Vagina (tissue), 2 donors: ENCODE measurements around the gene SAMD1. TPM values are rescaled to one million over a fixed set of nuclear protein-coding genes. Genes with fewer than 3 reads are reported as not detected.
"Not testable (repeated sequence)": the region's sequence is repeated elsewhere in the genome, so short reads cannot be mapped to it uniquely, and the experiment has no call there.

ENCODE experiments used
- DNase-seq, 2 donors: peaks; one replicate each; pipeline ENCODE4 v3.0.0-alpha.2; 2017; ENCODE audit errors: extremely low spot score in 2 of 2
- H3K27ac ChIP-seq: fragments of 200-600 bp; sonication (generic); one replicate; pipeline ENCODE4 v1.5.1; 2019
- H3K27me3 ChIP-seq: fragments of 200-600 bp; sonication (generic); one replicate; pipeline ENCODE4 v1.5.1; 2019
- H3K36me3 ChIP-seq, 2 donors: fragments of 200-600 bp; sonication (generic); one replicate each; pipeline ENCODE4 v1.5.1; 2017 to 2019
- H3K4me1 ChIP-seq: fragments of 200-600 bp; sonication (generic); one replicate; pipeline ENCODE4 v1.5.1; 2019
- H3K4me3 ChIP-seq, 2 donors: fragments of 200-600 bp; sonication (generic); 1 replicate in 1 of 2; 2 replicates in 1 of 2; pipeline ENCODE4 v1.5.1; 2016 to 2019
- H3K9me3 ChIP-seq: fragments of 200-600 bp; sonication (generic); one replicate; pipeline ENCODE4 v1.5.1; 2019
- POLR2A ChIP-seq, 2 donors: fragments of 450-650 bp; IDR thresholded peaks; one replicate each; pipeline ENCODE4 v1.6.1; 2017; ENCODE audit warnings: antibody characterized with exemption in 2 of 2, mild to moderate bottlenecking in 2 of 2, moderate library complexity in 2 of 2
- POLR2AphosphoS5 ChIP-seq, 2 donors: sonication (generic); formaldehyde crosslinking; IDR thresholded peaks; one replicate each; pipeline ENCODE4 v1.9.0; 2017; ENCODE audit warnings: antibody characterized with exemption in 2 of 2, mild to moderate bottlenecking in 2 of 2, low read depth in 1 of 2; ENCODE audit not compliant: insufficient read depth in 1 of 2
- intact Hi-C: fragments of 100-400 bp; cut with DNase I; formaldehyde crosslinking; loops from one replicate; pipeline ENCODE4 v1.15.1; 2023
- total RNA-seq: library from RNA; depleted of rRNA; stranded (reverse); fragments of >200 nt; gene quantifications from one replicate; pipeline ENCODE4 v1.2.3, GENCODE V29; 2016
- TF ChIP-seq, protein P1 (sequence below), 3 experiments: fragments of 450-650 bp in 2 of 3; fragments of 200-600 bp in 1 of 3; sonication (generic) in 1 of 3; IDR thresholded peaks; one replicate each; pipeline ENCODE4 v1.5.1; 2017 to 2019; ENCODE audit warnings: antibody characterized with exemption in 3 of 3, mild to moderate bottlenecking in 2 of 3, moderate library complexity in 2 of 3

The SAMD1 gene
- total RNA-seq, 1 donor from 2014 or later, result 6.9 TPM

DNA sequence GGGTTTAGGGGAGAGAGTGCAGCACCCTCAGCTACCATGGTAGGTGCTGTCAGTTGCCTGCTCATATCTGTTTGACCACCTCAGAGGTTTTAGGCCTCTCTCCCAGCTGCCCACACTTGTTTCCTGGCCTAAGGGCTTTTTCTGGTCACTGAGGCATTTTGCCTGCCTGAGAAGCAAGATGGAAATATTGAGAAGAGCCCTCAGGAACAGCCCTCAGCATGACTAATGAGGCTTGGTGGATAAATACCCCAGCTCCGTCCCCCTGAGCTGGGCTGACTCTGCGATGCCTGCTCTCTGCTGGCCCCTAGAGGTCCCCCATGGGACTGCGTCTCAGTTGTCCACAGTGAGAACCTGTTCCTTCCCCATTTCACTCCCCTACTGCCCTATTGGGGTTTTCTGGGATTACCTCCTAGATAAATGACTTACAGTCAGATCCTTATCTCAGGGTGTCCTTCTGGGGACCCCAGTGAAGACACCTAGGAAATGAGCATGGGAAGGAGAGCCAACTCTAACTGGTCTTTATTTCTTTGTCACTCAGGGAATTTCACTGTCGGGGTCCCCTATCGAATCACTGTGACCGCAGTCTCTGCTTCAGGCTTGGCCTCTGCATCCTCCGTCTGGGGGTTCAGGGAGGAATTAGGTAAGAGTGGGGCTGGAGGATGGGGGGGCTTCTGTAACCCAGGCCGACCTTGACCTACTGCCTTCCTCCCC, 42.0 kb downstream of the SAMD1 start:
- DNase-seq, result no peak
- no peak overlapping the region for H3K27ac ChIP-seq
- H3K9me3 ChIP-seq, result no peaks in the 10 kb centered on the region
- H3K36me3 ChIP-seq, result no peaks in the 10 kb centered on the region
- no peak for TF ChIP-seq POLR2A (IDR thresholded peaks at IDR 0.05)
- TF ChIP-seq, protein P1, sequence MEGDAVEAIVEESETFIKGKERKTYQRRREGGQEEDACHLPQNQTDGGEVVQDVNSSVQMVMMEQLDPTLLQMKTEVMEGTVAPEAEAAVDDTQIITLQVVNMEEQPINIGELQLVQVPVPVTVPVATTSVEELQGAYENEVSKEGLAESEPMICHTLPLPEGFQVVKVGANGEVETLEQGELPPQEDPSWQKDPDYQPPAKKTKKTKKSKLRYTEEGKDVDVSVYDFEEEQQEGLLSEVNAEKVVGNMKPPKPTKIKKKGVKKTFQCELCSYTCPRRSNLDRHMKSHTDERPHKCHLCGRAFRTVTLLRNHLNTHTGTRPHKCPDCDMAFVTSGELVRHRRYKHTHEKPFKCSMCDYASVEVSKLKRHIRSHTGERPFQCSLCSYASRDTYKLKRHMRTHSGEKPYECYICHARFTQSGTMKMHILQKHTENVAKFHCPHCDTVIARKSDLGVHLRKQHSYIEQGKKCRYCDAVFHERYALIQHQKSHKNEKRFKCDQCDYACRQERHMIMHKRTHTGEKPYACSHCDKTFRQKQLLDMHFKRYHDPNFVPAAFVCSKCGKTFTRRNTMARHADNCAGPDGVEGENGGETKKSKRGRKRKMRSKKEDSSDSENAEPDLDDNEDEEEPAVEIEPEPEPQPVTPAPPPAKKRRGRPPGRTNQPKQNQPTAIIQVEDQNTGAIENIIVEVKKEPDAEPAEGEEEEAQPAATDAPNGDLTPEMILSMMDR (IDR thresholded peaks at IDR 0.05), result peak in 1 of 3 experiments; percentile 35
- intact Hi-C loops, result no loop called here
- no peaks in the 10 kb centered on the region for H3K27me3 ChIP-seq
- H3K4me3 ChIP-seq, result no peak overlapping the region
- no peaks in the 10 kb centered on the region for H3K4me1 ChIP-seq

DNA sequence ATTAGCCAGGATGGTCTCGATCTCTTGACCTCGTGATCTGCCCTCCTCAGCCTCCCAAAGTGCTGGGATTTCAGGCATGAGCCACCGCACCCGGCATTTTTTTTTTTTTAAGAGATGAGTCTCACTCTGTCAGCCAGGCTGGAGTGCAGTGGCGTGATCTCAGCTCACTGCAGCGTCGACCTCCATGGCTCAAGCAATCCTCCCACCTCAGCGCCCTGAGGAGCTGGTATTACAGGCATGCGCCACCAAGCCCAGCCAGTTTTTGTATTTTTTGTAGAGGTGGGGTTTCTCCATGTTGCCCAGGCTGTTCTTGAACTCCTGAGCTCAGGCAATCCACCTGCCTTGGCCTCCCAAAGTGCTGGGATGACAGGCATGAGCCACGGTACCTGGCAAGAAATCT, 42.7 kb downstream of the SAMD1 start:
- intact Hi-C loops, result not testable (repeated sequence)

DNA sequence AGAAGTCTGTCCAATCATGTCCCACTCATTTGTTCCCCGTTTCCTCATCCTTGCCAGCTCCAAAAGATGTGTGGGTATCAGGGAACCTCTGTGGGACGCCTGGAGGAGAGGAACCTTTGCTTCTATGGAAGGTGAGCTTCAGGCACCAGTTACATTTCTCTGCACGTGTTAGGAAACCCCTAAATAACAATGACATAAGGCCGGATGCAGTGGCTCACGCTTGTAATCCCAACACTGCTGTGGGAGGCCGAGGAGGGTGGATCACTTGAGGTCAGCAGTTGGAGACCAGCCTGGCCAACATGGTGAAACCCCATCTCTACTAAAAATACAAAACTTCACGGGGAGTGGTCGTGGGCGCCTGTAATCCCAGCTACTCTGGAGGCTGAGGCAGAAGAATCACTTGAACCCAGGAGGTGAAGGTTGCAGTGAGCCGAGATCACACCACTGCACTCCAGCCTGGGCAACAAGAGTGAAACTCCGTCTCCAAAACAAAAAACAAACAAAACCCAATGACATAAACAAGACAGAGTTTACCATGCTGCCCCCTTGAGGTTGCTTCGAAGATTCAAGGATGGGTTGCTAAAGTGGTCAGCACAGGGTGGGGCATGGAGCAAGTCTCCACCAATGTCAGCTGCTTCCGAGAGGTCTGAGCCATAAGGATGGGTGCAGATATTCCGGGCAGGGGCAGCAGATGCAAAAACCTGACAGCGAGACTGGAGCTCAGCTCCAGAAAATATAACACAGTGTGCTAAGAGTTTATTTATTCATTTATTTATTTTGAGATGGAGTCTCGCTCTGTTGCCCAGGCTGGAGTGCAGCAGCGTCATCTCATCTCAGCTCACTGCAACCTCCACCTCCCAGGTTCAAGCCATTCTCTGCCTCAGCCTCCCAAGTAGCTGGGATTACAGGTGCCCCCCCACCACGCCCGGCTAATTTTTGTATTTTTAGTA, 47.6 kb downstream of the SAMD1 start:
- intact Hi-C loops, H3K4me3 ChIP-seq, H3K4me1 ChIP-seq, H3K9me3 ChIP-seq, H3K27me3 ChIP-seq, H3K27ac ChIP-seq, H3K36me3 ChIP-seq, DNase-seq: not testable (repeated sequence)
- TF ChIP-seq, protein P1 (IDR thresholded peaks at IDR 0.05), result peak in 1 of 3 experiments; percentile 3

More for the DNA sequence above, 42.7 kb downstream of the SAMD1 start:
- not testable (repeated sequence) for H3K36me3 ChIP-seq, H3K27me3 ChIP-seq, DNase-seq, H3K27ac ChIP-seq, H3K9me3 ChIP-seq, H3K4me3 ChIP-seq, H3K4me1 ChIP-seq

DNA sequence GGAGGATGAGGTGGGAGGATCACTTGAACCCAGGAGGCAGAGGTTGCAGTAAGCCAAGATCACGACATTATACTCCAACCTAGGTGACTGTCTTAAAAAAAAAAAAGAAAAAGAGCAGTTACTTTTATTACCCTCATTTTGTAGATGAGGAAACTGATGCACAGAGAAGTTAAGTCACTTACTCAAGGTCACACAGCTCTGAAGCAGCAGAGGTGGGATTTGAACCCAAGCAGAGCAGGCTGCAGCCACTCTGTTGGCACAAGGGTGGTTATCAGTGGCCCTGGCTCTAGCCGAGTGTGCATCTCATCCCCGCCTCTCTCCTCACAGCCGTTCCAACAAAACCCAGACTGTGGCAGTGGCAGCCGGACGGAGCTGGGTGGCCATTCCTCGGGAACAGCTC, 51.4 kb downstream of the SAMD1 start:
- Histone ChIP-seq H3K27ac (no peak overlapping the region), H3K9me3 (no peaks in the 10 kb centered on the region), H3K4me1 (no peaks in the 10 kb centered on the region), H3K36me3 (no peaks in the 10 kb centered on the region), H3K4me3 (no peak overlapping the region), H3K27me3 (no peaks in the 10 kb centered on the region)
- intact Hi-C loops, result no loop called here
- DNase-seq, result no peak
- TF ChIP-seq, protein P1 (IDR thresholded peaks at IDR 0.05), result no peak
- TF ChIP-seq POLR2AphosphoS5 (IDR thresholded peaks at IDR 0.05; ENCODE audit: insufficient read depth in 1 of 2, low read depth in 1 of 2) (no peak), POLR2A (IDR thresholded peaks at IDR 0.05) (no peak)

Other genes starting within 250 kb of the SAMD1 start
- not detected for gene NANOS3, start 213.6 kb downstream of the SAMD1 start, total RNA-seq
- 12.0 TPM for gene BRME1, start 184.6 kb downstream of the SAMD1 start, total RNA-seq
- 44.4 TPM for gene CC2D1A, start 184.6 kb downstream of the SAMD1 start, total RNA-seq
- 5.2 TPM for gene PODNL1, start 152.3 kb downstream of the SAMD1 start, total RNA-seq
- gene DCAF15, start 138.2 kb downstream of the SAMD1 start, total RNA-seq, result 20.6 TPM
- gene RFX1, start 84.4 kb downstream of the SAMD1 start, total RNA-seq, result 9.6 TPM
- gene RLN3, start 62.6 kb downstream of the SAMD1 start, total RNA-seq, result not detected
- gene IL27RA, start 59.0 kb downstream of the SAMD1 start, total RNA-seq, result 1.5 TPM
- 0.98 TPM for gene PALM3, start 28.7 kb downstream of the SAMD1 start, total RNA-seq
- gene MISP3, start 18.0 kb downstream of the SAMD1 start, total RNA-seq, result 2.7 TPM
- not detected for gene C19orf67, start 5.0 kb downstream of the SAMD1 start, total RNA-seq
- gene PRKACA, start 27.0 kb upstream of the SAMD1 start, total RNA-seq, result 28.0 TPM
- 1.7 TPM for gene ASF1B, start 45.8 kb upstream of the SAMD1 start, total RNA-seq
- gene ADGRL1, start 115.4 kb upstream of the SAMD1 start, total RNA-seq, result 23.3 TPM